BJ (cell line): ENCODE measurements around the gene TRIM9. TPM values are rescaled to one million over a fixed set of nuclear protein-coding genes. Genes with fewer than 3 reads are reported as not detected.

Experiments
- CTCF ChIA-PET: fragments of 350-600 bp; formaldehyde crosslinking; extraction: SDS; loops from one replicate; lab custom pipeline; 2021; ENCODE audit warnings: antibody characterized with exemption, inconsistent platforms; lab: Yijun Ruan, JAX
- POLR2A ChIA-PET: fragments of 300-600 bp; sonication (Branson Sonifier 250); formaldehyde crosslinking; extraction: SDS; loops from one replicate; lab custom pipeline; 2021; ENCODE audit warnings: antibody characterized with exemption; lab: Charles Lee
- DNase-seq: peaks from one replicate; pipeline ENCODE4 v3.0.0-alpha.2; 2011; ENCODE audit warnings: low read depth
- H3K27me3 ChIP-seq: 2 replicates; pipeline ENCODE4 v1.6.0; 2011; ENCODE audit warnings: low read length; ENCODE audit not compliant: control insufficient read depth, insufficient read depth
- H3K36me3 ChIP-seq: 2 replicates; pipeline ENCODE4 v1.5.1; 2011; ENCODE audit warnings: low read length; ENCODE audit not compliant: control insufficient read depth, insufficient read depth
- H3K4me3 ChIP-seq: 2 replicates; pipeline ENCODE4 v1.5.1; 2011; ENCODE audit warnings: low read depth, mild to moderate bottlenecking, control low read depth, low read length
- CTCF ChIP-seq: IDR thresholded peaks from 2 replicates; pipeline ENCODE4 v1.5.1; 2011; ENCODE audit warnings: low read depth, mild to moderate bottlenecking, control low read depth, inconsistent platforms, low read length, moderate library complexity; ENCODE audit not compliant: insufficient read depth
- polyA plus RNA-seq: library from polyadenylated mRNA; depleted of rRNA; stranded (reverse); fragments of >200 nt; gene quantifications from 2 replicates; pipeline ENCODE4 v1.2.3, GENCODE V29; 2011

Gene TRIM9
- polyA plus RNA-seq, 1 experiment = 0.02 TPM

- DNase-seq = no peak
- ChIA-PET POLR2A (interaction anchor here (0.5 to 0.7 kb wide), 2 partner anchors 16 to 1076 kb away, joined by 5 to 9 read pairs; no protein-coding TSS in a partner anchor), CTCF (interaction anchor here (0.5 to 0.9 kb wide), 2 partner anchors 10 to 1036 kb away, joined by 3 read pairs; no protein-coding TSS in a partner anchor)
- Histone ChIP-seq H3K27me3 (no peaks in the 10 kb centered on the region), H3K36me3 (no peaks in the 10 kb centered on the region), H3K4me3 (no peak overlapping the region)
- no peak for TF ChIP-seq CTCF
Observed at GRCh38 chr14:50936882-50937281, 158.0 kb downstream of the TRIM9 start.

- no peak overlapping the region for H3K4me3 ChIP-seq
- no peaks in the 10 kb centered on the region for H3K27me3 ChIP-seq
- no peak for DNase-seq
- CTCF ChIA-PET = interaction anchor here (0.9 kb wide), 1 partner anchor 11 kb away, joined by 3 read pairs; no protein-coding TSS in a partner anchor
- no peak for TF ChIP-seq CTCF
- POLR2A ChIA-PET = no interaction called here
- 0 out of 2 replicates have a peak, but pooled peaks cover 2% of the 10 kb centered on the region for H3K36me3 ChIP-seq
Observed at GRCh38 chr14:50936016-50936340, 158.9 kb downstream of the TRIM9 start.

- Histone ChIP-seq H3K4me3 (no peak overlapping the region), H3K36me3 (0 out of 2 replicates have a peak, but pooled peaks cover 2% of the 10 kb centered on the region), H3K27me3 (no peaks in the 10 kb centered on the region)
- POLR2A ChIA-PET = no interaction called here
- no peak for TF ChIP-seq CTCF
- CTCF ChIA-PET = no interaction called here
- no peak for DNase-seq
Observed at GRCh38 chr14:50935126-50936015, 159.5 kb downstream of the TRIM9 start.

- ChIA-PET POLR2A (interaction anchor here (0.7 kb wide), 1 partner anchor 10 kb away, joined by 3 read pairs; no protein-coding TSS in a partner anchor), CTCF (no interaction called here)
- DNase-seq = no peak
- Histone ChIP-seq H3K36me3 (0 out of 2 replicates have a peak, but pooled peaks cover 2% of the 10 kb centered on the region), H3K27me3 (no peaks in the 10 kb centered on the region), H3K4me3 (no peak overlapping the region)
- no peak for TF ChIP-seq CTCF
Observed at GRCh38 chr14:50932592-50933495, 162.1 kb downstream of the TRIM9 start.
